Thyroid gland (tissue), 4 donors: Measurements from ENCODE around the gene ITPKB. TPM values are rescaled to one million over a fixed set of nuclear protein-coding genes. Genes with fewer than 3 reads are reported as not detected.

Experiments
- DNase-seq, 2 donors: peaks; one replicate each; pipeline ENCODE4 v3.0.0-alpha.2; 2019
- H3K27ac ChIP-seq, 3 donors: fragments of 200-600 bp; sonication (generic); 1 replicate in 2 of 3; 2 replicates in 1 of 3; pipeline ENCODE4 v1.5.1; 2016 to 2019; ENCODE audit warnings: mild to moderate bottlenecking in 1 of 3, moderate library complexity in 1 of 3
- H3K27me3 ChIP-seq: fragments of 200-600 bp; sonication (generic); one replicate; pipeline ENCODE4 v1.5.1; 2019
- H3K36me3 ChIP-seq, 2 donors: fragments of 200-600 bp; sonication (generic); one replicate each; pipeline ENCODE4 v1.5.1; 2016 to 2019
- H3K4me1 ChIP-seq, 2 donors: fragments of 200-600 bp; sonication (generic); one replicate each; pipeline ENCODE4 v1.5.1; 2017 to 2019
- H3K4me3 ChIP-seq, 3 donors: fragments of 200-600 bp; sonication (generic); replicated peaks in 1 of 3; 1 replicate in 2 of 3; 2 replicates in 1 of 3; pipeline ENCODE4 v1.5.1; 2016; ENCODE audit warnings: mild to moderate bottlenecking in 1 of 3
- H3K9me3 ChIP-seq: fragments of 200-600 bp; sonication (generic); one replicate; pipeline ENCODE4 v1.5.1; 2017
- POLR2A ChIP-seq, 2 donors: fragments of 450-650 bp; IDR thresholded peaks; one replicate each; pipeline ENCODE4 v1.6.1; 2017; ENCODE audit warnings: antibody characterized with exemption in 2 of 2, mild to moderate bottlenecking in 2 of 2, moderate library complexity in 1 of 2
- WGBS, 2 donors: methylation state at CpG; one replicate each; pipeline ENCODE4 v1.1.5; 2017; 5-methylcytosine and 5-hydroxymethylcytosine counted together
- intact Hi-C: fragments of 100-400 bp; cut with DNase I; formaldehyde crosslinking; loops from one replicate; pipeline ENCODE4 v1.15.1; 2023
- total RNA-seq, 4 donors: library from RNA; depleted of rRNA; stranded (reverse); fragments of >200 nt; gene quantifications; one replicate each; pipeline ENCODE4 v1.2.3, GENCODE V29; 2016
- TF ChIP-seq, protein P1 (sequence below), 6 experiments: fragments of 200-600 bp in 3 of 6; fragments of 450-650 bp in 3 of 6; sonication (generic) in 3 of 6; IDR thresholded peaks; one replicate each; pipeline ENCODE4 v1.5.1; 2016 to 2019; ENCODE audit warnings: antibody characterized with exemption in 6 of 6, mild to moderate bottlenecking in 2 of 6, inconsistent platforms in 1 of 6, moderate library complexity in 1 of 6

The ITPKB gene
- total RNA-seq, 4 donors from 2014 or later = 19.1 to 24.0 (median 22.2) TPM

DNA sequence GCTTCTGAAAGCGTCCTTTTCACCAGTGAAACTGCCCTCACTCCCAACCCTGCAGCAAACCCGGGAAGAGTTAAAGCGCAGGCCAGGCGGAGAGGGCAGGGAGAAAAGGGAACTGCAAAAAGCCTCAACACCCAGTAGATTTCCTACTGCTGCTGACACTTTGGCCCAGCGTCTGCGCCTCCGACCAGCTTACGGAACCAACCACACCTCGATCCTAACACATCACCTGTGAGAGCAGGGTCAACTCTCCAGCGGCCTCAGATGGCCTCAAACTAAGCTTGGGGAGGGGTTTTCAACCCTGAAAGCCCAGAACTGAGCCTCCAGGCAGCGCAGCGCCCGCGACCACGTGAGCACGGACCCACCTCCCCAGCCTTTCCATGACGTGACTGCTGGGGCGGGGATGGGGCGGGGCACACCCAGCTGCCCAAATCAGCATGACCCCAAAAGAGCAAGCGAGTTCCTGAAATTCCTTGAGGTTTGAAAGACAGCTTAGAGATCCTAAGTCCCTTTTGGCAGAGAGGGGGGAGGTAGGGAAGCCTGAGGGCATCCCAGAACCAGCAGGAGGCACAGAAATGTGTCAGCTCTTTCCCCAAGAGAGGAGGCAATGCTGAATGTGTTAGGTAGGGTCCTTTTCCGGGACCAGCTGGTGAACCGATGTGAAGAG, 59.1 kb downstream of the ITPKB start:
- Histone ChIP-seq H3K36me3 (no peaks in the 10 kb centered on the region), H3K4me3 (peak overlapping the region in 2 of 3 donors; percentile 13 to 24), H3K4me1 (peaks cover 13 to 32% of the 10 kb centered on the region in 2 donors), H3K27me3 (no peaks in the 10 kb centered on the region), H3K27ac (peak overlapping the region; percentile 72 to 90 (median 81)), H3K9me3 (no peaks in the 10 kb centered on the region)
- DNase-seq = peak; percentile 83 to 85
- TF ChIP-seq, protein P1, sequence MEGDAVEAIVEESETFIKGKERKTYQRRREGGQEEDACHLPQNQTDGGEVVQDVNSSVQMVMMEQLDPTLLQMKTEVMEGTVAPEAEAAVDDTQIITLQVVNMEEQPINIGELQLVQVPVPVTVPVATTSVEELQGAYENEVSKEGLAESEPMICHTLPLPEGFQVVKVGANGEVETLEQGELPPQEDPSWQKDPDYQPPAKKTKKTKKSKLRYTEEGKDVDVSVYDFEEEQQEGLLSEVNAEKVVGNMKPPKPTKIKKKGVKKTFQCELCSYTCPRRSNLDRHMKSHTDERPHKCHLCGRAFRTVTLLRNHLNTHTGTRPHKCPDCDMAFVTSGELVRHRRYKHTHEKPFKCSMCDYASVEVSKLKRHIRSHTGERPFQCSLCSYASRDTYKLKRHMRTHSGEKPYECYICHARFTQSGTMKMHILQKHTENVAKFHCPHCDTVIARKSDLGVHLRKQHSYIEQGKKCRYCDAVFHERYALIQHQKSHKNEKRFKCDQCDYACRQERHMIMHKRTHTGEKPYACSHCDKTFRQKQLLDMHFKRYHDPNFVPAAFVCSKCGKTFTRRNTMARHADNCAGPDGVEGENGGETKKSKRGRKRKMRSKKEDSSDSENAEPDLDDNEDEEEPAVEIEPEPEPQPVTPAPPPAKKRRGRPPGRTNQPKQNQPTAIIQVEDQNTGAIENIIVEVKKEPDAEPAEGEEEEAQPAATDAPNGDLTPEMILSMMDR (IDR thresholded peaks at IDR 0.05) = no peak
- TF ChIP-seq POLR2A (IDR thresholded peaks at IDR 0.05) = peak in 1 of 2 donors; percentile 75
- 7% methylated on average over 18 to 19 of the region's 22 CpGs for WGBS, 2 donors
- intact Hi-C loops = no loop called here

DNA sequence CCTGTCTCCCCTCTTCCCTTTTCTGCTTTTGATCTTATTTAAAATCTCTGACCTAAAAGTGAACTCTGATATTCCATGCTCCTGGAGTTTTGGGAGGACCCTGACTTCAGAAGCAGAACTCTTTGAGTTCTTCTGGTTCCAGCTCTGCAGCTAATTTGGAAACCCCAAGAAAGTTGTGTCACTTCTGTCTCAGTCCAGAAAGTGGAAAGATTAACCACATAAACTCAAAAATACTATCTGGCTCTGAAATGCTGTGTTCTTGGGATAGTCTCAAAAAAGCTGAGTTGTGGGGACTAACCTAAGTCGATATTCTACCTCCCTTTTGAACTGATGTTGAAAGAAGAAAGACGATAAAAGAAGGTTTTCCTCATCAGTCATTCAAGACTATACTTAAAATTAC, 59.8 kb downstream of the ITPKB start:
- H3K4me1 ChIP-seq = peaks cover 13 to 35% of the 10 kb centered on the region in 2 donors
- no peak for TF ChIP-seq POLR2A (IDR thresholded peaks at IDR 0.05)
- TF ChIP-seq, protein P1 (IDR thresholded peaks at IDR 0.05) = no peak
- no peak for DNase-seq
- no peaks in the 10 kb centered on the region for H3K36me3 ChIP-seq
- peak overlapping the region; percentile 72 to 90 (median 81) for H3K27ac ChIP-seq
- H3K4me3 ChIP-seq = peak overlapping the region in 1 of 3 donors; percentile 24
- H3K9me3 ChIP-seq = no peaks in the 10 kb centered on the region
- intact Hi-C loops = no loop called here
- 75 to 77% methylated on average over 2 of the region's 2 CpGs for WGBS, 2 donors
- no peaks in the 10 kb centered on the region for H3K27me3 ChIP-seq

DNA sequence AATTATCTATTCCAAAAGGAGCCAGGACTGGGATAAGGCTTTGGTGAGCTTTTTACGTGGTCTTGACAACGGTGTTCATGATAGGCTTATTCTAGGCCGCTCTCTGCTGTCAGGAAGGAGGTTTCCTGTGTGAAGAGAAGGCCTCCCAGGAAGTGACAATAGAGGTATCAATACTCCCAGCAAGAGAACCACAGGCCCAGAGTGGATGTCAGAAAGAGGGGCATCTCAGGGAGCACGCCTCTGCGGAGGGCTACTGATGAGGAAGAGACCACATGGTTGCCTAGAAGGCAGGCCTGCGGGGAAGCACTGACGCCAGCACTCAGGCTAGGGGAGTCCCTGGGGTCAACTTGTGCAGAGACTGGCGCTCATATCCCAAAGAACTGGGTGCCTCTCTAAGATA, 60.4 kb downstream of the ITPKB start:
- H3K36me3 ChIP-seq = no peaks in the 10 kb centered on the region
- TF ChIP-seq POLR2A (IDR thresholded peaks at IDR 0.05) = no peak
- TF ChIP-seq, protein P1 (IDR thresholded peaks at IDR 0.05) = no peak
- H3K27ac ChIP-seq = peak overlapping the region in 2 of 3 donors; percentile 72 to 90
- H3K9me3 ChIP-seq = no peaks in the 10 kb centered on the region
- peaks cover 13 to 38% of the 10 kb centered on the region in 2 donors for H3K4me1 ChIP-seq
- intact Hi-C loops = no loop called here
- H3K27me3 ChIP-seq = no peaks in the 10 kb centered on the region
- WGBS, 2 donors = 80 to 90% methylated on average over 8 of the region's 8 CpGs
- H3K4me3 ChIP-seq = no peak overlapping the region
- no peak for DNase-seq

DNA sequence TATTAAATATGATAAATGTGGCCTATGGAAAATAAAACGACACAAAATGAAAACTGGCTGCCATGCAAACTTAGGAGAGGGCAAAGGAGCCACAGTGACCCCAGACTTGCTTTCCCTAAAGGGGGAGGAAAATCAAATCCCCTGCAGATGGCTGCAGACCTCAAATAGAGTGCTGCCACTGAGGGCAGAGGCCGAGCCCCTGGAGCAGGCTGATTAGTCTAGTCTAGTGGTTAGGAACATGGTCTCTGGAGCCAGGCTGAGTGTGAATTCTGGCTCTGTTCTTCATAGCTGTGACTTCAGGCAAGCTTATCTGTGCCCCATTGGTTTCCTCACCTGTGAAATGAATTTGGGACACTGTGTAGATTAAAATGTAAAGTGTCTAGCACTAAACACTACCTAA, 60.8 kb downstream of the ITPKB start:
- Histone ChIP-seq H3K27me3 (no peaks in the 10 kb centered on the region), H3K4me3 (no peak overlapping the region), H3K9me3 (no peaks in the 10 kb centered on the region), H3K4me1 (peaks cover 13 to 38% of the 10 kb centered on the region in 2 donors), H3K36me3 (no peaks in the 10 kb centered on the region), H3K27ac (peak overlapping the region in 2 of 3 donors; percentile 72 to 90)
- TF ChIP-seq, protein P1 (IDR thresholded peaks at IDR 0.05) = no peak
- TF ChIP-seq POLR2A (IDR thresholded peaks at IDR 0.05) = no peak
- no peak for DNase-seq
- 82 to 88% methylated on average over 2 of the region's 2 CpGs for WGBS, 2 donors
- intact Hi-C loops = no loop called here
